ENCODE results near the gene G6PC3. TPM values are rescaled to one million over a fixed set of nuclear protein-coding genes. Genes with fewer than 3 reads are reported as not detected.
A peak's percentile ranks its signal among the peaks of the same experiment; 100 is the strongest.

The G6PC3 gene

GRCh38 chr17:44123356-44124117, 53.0 kb downstream of the G6PC3 start, which contains the start of gene HDAC5:
Gene HDAC5 (minus strand): TSS chr17:44123641. CDS start chr17:44117515, 6,126 bp downstream.
- peak within 1 kb of the TSS; percentile 82 for H3K14ac ChIP-seq (ENCODE audit: low read length)
- peak within 1 kb of the TSS; percentile 89 for H3K23ac ChIP-seq (ENCODE audit: low read depth, low read length, poor library complexity)
- H3K27me3 ChIP-seq (ENCODE audit: control insufficient read depth in 3 of 3, insufficient read depth in 3 of 3, low read depth in 1 of 3, low read length in 3 of 3), result no peaks in the 10 kb centered on the region
- peak within 1 kb of the TSS; percentile 61 for H2BK120ac ChIP-seq (ENCODE audit: low read depth, low read length)
- H3K4me3 ChIP-seq (ENCODE audit: low read length in 2 of 2), result peak within 1 kb of the TSS; percentile 89 to 96
- H2BK5ac ChIP-seq (ENCODE audit: low read length), result peak within 1 kb of the TSS; percentile 93
- H3K36me3 ChIP-seq (replicated peaks in 1 of 2; ENCODE audit: control insufficient read depth in 2 of 2, insufficient read depth in 2 of 2, low read length in 2 of 2), result no peaks in the 10 kb centered on the region
- H4K91ac ChIP-seq (ENCODE audit: low read depth, low read length, poor library complexity), result no peak within 1 kb of the TSS
- peak within 1 kb of the TSS; percentile 95 for H3K9ac ChIP-seq (ENCODE audit: low read depth, low read length, poor library complexity)
- no peak within 1 kb of the TSS for H4K8ac ChIP-seq (ENCODE audit: low read depth, low read length)
- H3K4me2 ChIP-seq (ENCODE audit: insufficient read depth, low read length, poor library complexity, severe bottlenecking), result peak within 1 kb of the TSS; percentile 94
- H2BK12ac ChIP-seq (ENCODE audit: low read length), result peak within 1 kb of the TSS; percentile 84
- H3K4ac ChIP-seq (ENCODE audit: low read length), result no peak within 1 kb of the TSS
- no CpG with 5 or more reads among the region's 78 CpGs for WGBS, 2 donors (ENCODE audit: extremely low coverage in 2 of 2, insufficient read length in 2 of 2, insufficient replicate concordance in 1 of 2)
- peaks cover 5% of the 10 kb centered on the region for H3K79me1 ChIP-seq (ENCODE audit: low read depth, low read length)
- peak within 1 kb of the TSS; percentile 0 for H2BK15ac ChIP-seq (ENCODE audit: low read length)
- H3K27ac ChIP-seq (replicated peaks; ENCODE audit: low read length), result peak within 1 kb of the TSS; percentile 86
- H2AFZ ChIP-seq (ENCODE audit: low read length), result peak within 1 kb of the TSS; percentile 100
- H3K18ac ChIP-seq (ENCODE audit: low read length), result peak within 1 kb of the TSS; percentile 97
- peak; percentile 91 for DNase-seq (ENCODE audit: low spot score)
- no peaks in the 10 kb centered on the region for H3K9me3 ChIP-seq (replicated peaks in 1 of 2; ENCODE audit: control insufficient read depth in 2 of 2, insufficient read depth in 1 of 2, low read depth in 1 of 2, low read length in 2 of 2)
- peak within 1 kb of the TSS; percentile 1 for H2AK5ac ChIP-seq (ENCODE audit: low read depth, low read length)
- H3K4me1 ChIP-seq (ENCODE audit: control insufficient read depth in 2 of 2, insufficient read depth in 1 of 2, low read depth in 1 of 2, low read length in 2 of 2), result peaks cover 16 to 28% of the 10 kb centered on the region in 2 donors

- Histone ChIP-seq H2BK5ac (ENCODE audit: low read length) (peak overlapping the region; percentile 93), H3K27ac (replicated peaks; ENCODE audit: low read length) (peak overlapping the region; percentile 86), H3K4ac (ENCODE audit: low read length) (no peak overlapping the region), H4K8ac (ENCODE audit: low read depth, low read length) (no peak overlapping the region), H2AK5ac (ENCODE audit: low read depth, low read length) (no peak overlapping the region), H3K9ac (ENCODE audit: low read depth, low read length, poor library complexity) (no peak overlapping the region), H4K91ac (ENCODE audit: low read depth, low read length, poor library complexity) (no peak overlapping the region), H3K4me3 (ENCODE audit: low read length in 2 of 2) (peak overlapping the region; percentile 79 to 96), H2BK12ac (ENCODE audit: low read length) (peak overlapping the region; percentile 73), H3K4me1 (ENCODE audit: control insufficient read depth in 2 of 2, insufficient read depth in 1 of 2, low read depth in 1 of 2, low read length in 2 of 2) (peaks cover 16 to 23% of the 10 kb centered on the region in 2 donors), H3K14ac (ENCODE audit: low read length) (no peak overlapping the region), H3K27me3 (ENCODE audit: control insufficient read depth in 3 of 3, insufficient read depth in 3 of 3, low read depth in 1 of 3, low read length in 3 of 3) (no peaks in the 10 kb centered on the region), H3K9me3 (replicated peaks in 1 of 2; ENCODE audit: control insufficient read depth in 2 of 2, insufficient read depth in 1 of 2, low read depth in 1 of 2, low read length in 2 of 2) (no peaks in the 10 kb centered on the region), H2BK15ac (ENCODE audit: low read length) (no peak overlapping the region), H3K79me1 (ENCODE audit: low read depth, low read length) (peaks cover 5% of the 10 kb centered on the region), H3K4me2 (ENCODE audit: insufficient read depth, low read length, poor library complexity, severe bottlenecking) (peak overlapping the region; percentile 66), H2BK120ac (ENCODE audit: low read depth, low read length) (peak overlapping the region; percentile 61), H3K23ac (ENCODE audit: low read depth, low read length, poor library complexity) (peak overlapping the region; percentile 89), H3K36me3 (replicated peaks in 1 of 2; ENCODE audit: control insufficient read depth in 2 of 2, insufficient read depth in 2 of 2, low read length in 2 of 2) (no peaks in the 10 kb centered on the region), H2AFZ (ENCODE audit: low read length) (peak overlapping the region; percentile 100), H3K18ac (ENCODE audit: low read length) (peak overlapping the region; percentile 95)
- no peak for DNase-seq (ENCODE audit: low spot score)
- WGBS, 2 donors (ENCODE audit: extremely low coverage in 2 of 2, insufficient read length in 2 of 2, insufficient replicate concordance in 1 of 2), result no CpG with 5 or more reads among the region's 8 CpGs
Measured at GRCh38 chr17:44124118-44124438, 53.5 kb downstream of the G6PC3 start.

Small RNA genes lying within 50 kb of the gene (small RNA-seq; reads per million reads assigned to genes)
- not detected for gene RF00012 (ENCODE audit: insufficient read depth)
